ENCODE data around the gene NPAS2. TPM values are rescaled to one million over a fixed set of nuclear protein-coding genes. Genes with fewer than 3 reads are reported as not detected.

NPAS2 gene
- total RNA-seq, 1 donor from 2014 or later, result 10.7 TPM

- no peak for TF ChIP-seq CTCF (conservative IDR thresholded peaks at IDR 0.05)
- DNase-seq (ENCODE audit: extremely low spot score, unreplicated experiment), result no peak
- Mint-ChIP-seq H3K9me3 (no peaks in the 10 kb centered on the region), H3K4me3 (no peak overlapping the region), H3K36me3 (no peaks in the 10 kb centered on the region), H3K4me1 (ENCODE audit: unreplicated experiment) (peaks cover 11% of the 10 kb centered on the region), H3K27me3 (peaks cover 2% of the 10 kb centered on the region), H3K27ac (no peak overlapping the region)
Observed at GRCh38 chr2:100976645-100977391, 156.9 kb downstream of the NPAS2 start.

GRCh38 chr2:100977511-100977910, 157.6 kb downstream of the NPAS2 start:
- peaks cover 11% of the 10 kb centered on the region for H3K4me1 Mint-ChIP-seq (ENCODE audit: unreplicated experiment)
- H3K9me3 Mint-ChIP-seq, result no peaks in the 10 kb centered on the region
- no peak for DNase-seq (ENCODE audit: extremely low spot score, unreplicated experiment)
- H3K4me3 Mint-ChIP-seq, result no peak overlapping the region
- H3K36me3 Mint-ChIP-seq, result no peaks in the 10 kb centered on the region
- TF ChIP-seq CTCF (conservative IDR thresholded peaks at IDR 0.05), result no peak
- H3K27me3 Mint-ChIP-seq, result peaks cover 2% of the 10 kb centered on the region
- H3K27ac Mint-ChIP-seq, result no peak overlapping the region

GRCh38 chr2:100978582-100979191, 158.7 kb downstream of the NPAS2 start:
- H3K27me3 Mint-ChIP-seq, result peaks cover 2% of the 10 kb centered on the region
- no peak for TF ChIP-seq CTCF (conservative IDR thresholded peaks at IDR 0.05)
- no peaks in the 10 kb centered on the region for H3K9me3 Mint-ChIP-seq
- no peak overlapping the region for H3K4me3 Mint-ChIP-seq
- no peak overlapping the region for H3K27ac Mint-ChIP-seq
- H3K4me1 Mint-ChIP-seq (ENCODE audit: unreplicated experiment), result peaks cover 11% of the 10 kb centered on the region
- DNase-seq (ENCODE audit: extremely low spot score, unreplicated experiment), result no peak
- no peaks in the 10 kb centered on the region for H3K36me3 Mint-ChIP-seq

- peaks cover 16% of the 10 kb centered on the region for H3K4me1 Mint-ChIP-seq (ENCODE audit: unreplicated experiment)
- peaks cover 5% of the 10 kb centered on the region for H3K27me3 Mint-ChIP-seq
- peaks cover 3% of the 10 kb centered on the region for H3K36me3 Mint-ChIP-seq
- no peak overlapping the region for H3K27ac Mint-ChIP-seq
- no peaks in the 10 kb centered on the region for H3K9me3 Mint-ChIP-seq
- DNase-seq (ENCODE audit: extremely low spot score, unreplicated experiment), result no peak
- H3K4me3 Mint-ChIP-seq, result no peak overlapping the region
- no peak for TF ChIP-seq CTCF (conservative IDR thresholded peaks at IDR 0.05)
Observed at GRCh38 chr2:100980046-100980445, 160.1 kb downstream of the NPAS2 start.

GRCh38 chr2:100981011-100981410, 161.1 kb downstream of the NPAS2 start:
- DNase-seq (ENCODE audit: extremely low spot score, unreplicated experiment), result no peak
- H3K27me3 Mint-ChIP-seq, result peaks cover 6% of the 10 kb centered on the region
- H3K27ac Mint-ChIP-seq, result peak overlapping the region; percentile 42
- no peak overlapping the region for H3K4me3 Mint-ChIP-seq
- H3K4me1 Mint-ChIP-seq (ENCODE audit: unreplicated experiment), result peaks cover 16% of the 10 kb centered on the region
- H3K36me3 Mint-ChIP-seq, result peaks cover 4% of the 10 kb centered on the region
- H3K9me3 Mint-ChIP-seq, result no peaks in the 10 kb centered on the region
- no peak for TF ChIP-seq CTCF (conservative IDR thresholded peaks at IDR 0.05)

Data from type B pancreatic cell (in vitro differentiated cells).